GM18526 (cell line): ENCODE data around the gene ADARB1.

Experiments used
- POLR2A ChIP-seq: IDR thresholded peaks from 3 replicates; pipeline ENCODE4 v1.6.1; 2011; ENCODE audit not compliant: insufficient read length; ENCODE audit errors: extremely low read depth

Gene ADARB1

DNA sequence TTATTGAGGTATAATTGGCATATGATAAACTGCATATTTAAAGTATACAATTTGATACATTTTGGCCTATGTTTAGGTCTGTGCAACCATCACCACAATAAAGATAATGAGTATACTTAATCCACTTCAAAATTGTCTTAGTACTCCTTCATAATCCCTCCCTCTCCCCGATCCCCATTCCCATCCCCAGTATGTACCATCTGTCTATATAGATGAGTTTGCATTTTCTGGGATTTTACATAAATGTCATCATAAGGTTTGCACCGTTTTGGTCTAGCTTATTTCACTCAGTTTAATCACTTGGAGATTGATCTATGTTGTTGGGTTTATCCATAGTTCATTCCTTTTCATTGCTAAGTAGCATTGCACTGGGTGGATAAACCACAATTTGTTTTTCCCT, 139.0 kb downstream of the ADARB1 start:
- TF ChIP-seq POLR2A: no peak

DNA sequence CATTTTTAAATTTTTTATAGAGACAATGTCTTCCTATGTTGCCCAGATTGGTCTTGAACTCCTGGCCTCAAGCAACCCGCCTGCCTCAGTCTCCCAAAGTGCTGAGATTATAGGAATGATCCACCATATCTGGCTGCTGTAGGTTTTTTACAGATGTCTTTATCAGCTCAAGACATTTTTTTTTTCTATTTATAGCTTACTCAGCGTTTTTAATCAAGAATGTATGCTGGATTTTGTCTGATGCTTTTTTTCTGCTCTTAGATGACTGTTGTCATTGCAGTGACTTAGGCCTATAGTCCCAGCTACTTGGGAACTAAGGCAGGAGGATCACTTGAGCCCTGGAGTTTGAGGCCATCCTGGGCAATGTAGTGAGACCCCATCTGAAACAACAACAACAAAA, 140.8 kb downstream of the ADARB1 start:
- TF ChIP-seq POLR2A: no peak

DNA sequence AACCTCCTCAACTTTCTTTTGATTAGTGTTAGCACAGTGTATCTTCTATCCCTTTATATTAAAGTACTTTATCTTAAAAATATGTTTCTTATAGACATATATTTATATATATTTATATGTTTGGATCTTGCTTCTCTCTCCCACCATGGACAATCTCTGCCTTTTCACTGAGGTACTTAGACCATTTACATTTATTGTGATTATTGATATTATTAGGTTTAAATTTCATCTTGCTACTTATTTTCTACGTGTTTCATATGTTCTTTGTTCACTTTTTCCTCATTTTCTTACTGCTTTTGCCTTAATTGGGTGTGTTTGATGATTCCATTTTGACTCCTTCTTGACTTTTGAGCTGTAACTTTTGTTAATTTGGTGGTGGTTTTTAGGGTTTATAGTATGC, 142.6 kb downstream of the ADARB1 start:
- no peak for TF ChIP-seq POLR2A

DNA sequence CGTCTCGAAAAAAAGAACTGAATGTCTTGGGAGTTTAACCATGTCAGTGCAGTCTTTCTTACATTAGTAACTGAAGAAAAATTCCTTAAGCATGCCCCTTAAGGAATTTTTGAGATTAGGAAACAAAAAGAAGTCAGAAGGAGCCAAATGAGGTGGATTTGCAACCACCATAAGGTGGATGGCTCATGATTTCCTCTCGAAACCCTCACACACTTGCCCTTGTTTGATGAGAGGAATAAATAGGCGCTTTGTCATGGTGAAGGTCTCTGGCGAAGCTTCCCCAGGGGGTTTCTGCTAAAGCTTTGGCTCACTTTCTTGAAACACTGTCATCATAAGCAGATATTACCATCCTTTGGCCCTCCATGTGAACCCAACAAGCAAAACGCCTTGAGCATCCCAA, 145.1 kb downstream of the ADARB1 start:
- TF ChIP-seq POLR2A: no peak

DNA sequence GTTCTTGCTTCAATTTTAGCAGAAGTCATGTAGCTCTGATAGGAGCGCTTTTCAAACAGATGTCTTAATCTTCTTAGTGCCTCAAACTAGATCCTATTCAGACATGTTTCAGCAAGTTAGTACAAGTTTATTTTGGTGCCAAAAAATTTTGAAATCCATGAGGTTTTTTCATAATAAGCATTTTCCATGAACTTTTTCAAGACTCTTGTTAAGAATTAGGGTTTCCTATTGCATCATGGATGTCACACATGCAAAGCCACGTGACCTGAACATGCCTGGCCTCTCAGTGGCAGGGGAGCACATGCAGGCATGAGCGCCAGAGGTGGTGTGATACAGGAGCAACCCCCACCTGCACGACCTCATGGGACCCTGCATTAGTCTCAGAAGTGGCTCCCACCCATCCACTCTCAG, 145.7 kb downstream of the ADARB1 start:
- no peak for TF ChIP-seq POLR2A

DNA sequence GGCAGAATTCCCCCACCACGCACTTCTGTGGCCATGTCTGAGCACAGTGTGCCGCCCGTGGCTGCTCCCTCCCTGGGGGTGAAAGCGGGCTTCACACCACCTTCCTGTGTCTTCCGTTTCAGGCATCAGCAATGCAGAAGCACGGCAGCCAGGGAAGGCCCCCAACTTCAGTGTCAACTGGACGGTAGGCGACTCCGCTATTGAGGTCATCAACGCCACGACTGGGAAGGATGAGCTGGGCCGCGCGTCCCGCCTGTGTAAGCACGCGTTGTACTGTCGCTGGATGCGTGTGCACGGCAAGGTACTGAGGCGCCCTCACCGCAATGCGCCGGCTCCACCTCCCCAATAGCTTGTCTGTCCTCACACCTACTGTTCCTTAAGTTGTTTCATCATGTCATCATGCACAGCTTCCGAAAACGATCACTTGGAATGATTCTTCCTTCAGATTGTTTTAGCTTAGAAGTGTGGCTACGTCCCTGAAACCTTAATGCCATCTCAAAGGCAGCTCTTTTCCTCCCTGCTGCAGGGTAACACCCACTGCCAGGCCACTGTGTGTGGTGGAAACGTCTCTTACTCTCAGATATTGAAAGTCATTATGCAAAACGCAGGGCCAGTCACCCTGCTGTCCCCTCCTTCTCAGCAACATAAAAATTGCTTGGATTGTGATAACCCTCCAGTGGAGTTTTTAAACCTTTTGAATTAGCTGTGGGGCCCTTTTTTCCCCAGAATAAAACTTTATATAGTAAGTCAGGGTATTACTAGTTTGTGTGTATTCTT, 146.5 kb downstream of the ADARB1 start:
- TF ChIP-seq POLR2A: no peak

DNA sequence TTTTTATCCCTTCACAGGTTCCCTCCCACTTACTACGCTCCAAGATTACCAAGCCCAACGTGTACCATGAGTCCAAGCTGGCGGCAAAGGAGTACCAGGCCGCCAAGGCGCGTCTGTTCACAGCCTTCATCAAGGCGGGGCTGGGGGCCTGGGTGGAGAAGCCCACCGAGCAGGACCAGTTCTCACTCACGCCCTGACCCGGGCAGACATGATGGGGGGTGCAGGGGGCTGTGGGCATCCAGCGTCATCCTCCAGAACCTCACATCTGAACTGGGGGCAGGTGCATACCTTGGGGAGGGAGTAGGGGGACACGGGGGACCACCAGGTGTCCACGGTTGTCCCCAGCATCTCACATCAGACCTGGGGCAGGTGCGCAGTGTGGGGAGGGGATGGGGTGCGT, 147.6 kb downstream of the ADARB1 start:
- TF ChIP-seq POLR2A: no peak

DNA sequence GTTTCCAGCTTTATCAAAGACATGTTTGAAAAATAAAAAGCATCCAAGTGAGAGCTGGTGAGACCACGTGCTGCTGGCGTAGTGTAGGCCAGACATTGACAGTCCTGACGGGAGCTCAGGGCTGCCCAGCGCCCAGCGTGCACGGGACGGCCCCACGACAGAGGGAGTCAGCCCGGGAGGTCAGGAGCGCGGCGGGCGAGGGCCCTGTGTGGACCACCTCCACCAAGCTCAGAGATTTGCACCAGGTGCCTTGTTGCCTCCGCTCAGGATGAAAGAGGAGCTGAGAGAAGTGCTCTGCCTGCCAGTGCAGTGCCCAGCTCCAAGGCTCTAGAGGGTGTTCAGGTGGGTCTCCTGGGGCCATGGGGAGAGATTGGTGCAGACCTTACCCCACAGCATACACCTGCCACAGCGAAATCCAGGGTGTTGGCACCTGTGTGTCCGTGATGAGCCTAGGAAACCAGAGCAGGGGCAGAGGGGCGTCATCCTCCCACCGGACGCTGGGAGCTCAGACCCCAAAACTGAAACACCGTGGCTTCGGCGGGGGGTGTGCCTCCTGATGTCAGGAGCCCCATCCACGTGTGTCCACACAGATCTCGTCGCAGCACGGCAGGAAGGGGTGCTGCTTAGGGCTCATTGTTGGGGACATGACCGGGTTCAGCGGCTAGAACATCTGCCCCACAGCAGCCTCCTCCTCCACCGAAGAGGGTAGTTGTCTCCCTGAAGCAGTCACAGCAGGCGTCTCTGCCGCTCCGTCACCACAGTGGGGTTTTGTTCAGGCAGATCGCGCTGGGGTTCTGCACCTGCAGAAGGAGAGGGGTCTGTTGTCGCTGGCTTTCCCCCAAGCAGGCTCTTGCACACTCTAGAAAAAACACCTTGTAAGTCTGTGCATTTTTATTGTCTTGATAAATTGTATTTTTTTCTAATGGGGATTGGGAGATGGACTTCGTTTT, 149.1 kb downstream of the ADARB1 start:
- TF ChIP-seq POLR2A: no peak

DNA sequence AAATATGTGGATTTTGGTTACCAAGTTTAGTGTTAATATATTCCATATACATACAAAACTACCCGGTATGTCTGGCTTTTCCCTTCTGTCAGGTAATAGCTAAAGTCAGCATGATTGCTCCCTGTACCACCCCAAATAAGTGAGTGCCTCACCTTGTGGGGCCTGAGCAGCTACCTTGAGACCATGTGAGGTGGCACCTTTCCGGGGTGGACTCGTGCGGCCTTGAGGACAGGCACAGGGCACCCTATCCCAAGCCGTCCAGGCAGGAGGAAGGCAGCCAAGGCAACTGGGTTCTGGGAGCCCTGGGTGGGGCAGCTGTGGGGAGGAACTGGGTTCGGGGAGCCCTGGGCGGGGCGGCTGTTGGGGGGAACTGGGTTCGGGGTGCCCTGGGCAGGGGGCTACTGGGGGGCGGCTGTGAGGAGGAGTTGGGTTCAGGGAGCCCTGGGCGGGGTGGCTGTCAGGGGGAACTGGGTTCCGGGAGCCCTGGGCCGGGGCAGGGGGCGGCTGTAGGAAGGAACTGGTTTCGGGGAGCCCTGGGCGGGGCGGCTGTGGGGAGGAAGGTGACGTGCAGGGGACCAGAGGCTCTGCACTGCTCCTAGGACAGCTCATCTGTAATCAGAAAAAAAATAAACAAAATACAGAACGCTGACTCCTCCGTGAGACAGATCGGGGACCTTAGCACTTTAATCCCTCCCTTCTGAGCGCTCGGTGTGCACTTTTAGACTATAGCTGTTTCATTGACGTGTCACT, 150.0 kb downstream of the ADARB1 start:
- TF ChIP-seq POLR2A: no peak

DNA sequence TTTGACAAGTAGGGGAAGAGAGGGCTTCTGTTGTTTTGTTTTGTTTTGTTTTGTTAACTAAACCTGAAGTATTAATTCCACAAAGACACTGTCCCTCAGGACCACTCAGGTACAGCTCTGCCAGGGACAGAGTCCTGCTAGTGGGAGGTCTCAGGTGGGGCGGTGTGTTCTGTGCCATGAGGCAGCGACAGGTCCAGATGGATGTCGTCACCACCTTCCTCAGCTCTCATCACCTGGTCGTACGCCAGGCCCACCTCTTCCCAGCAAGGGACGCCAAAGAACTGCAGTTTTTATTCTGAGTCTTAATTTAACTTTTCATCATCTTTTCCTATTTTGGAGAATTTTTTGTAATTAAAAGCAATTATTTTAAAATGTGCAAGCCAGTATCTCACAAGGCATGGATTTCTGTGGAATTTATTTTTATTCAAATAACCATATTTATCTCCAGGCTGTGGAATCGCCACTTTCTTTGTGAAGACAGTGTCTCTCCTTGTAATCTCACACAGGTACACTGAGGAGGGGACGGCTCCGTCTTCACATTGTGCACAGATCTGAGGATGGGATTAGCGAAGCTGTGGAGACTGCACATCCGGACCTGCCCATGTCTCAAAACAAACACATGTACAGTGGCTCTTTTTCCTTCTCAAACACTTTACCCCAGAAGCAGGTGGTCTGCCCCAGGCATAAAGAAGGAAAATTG, 150.8 kb downstream of the ADARB1 start:
- TF ChIP-seq POLR2A: no peak

DNA sequence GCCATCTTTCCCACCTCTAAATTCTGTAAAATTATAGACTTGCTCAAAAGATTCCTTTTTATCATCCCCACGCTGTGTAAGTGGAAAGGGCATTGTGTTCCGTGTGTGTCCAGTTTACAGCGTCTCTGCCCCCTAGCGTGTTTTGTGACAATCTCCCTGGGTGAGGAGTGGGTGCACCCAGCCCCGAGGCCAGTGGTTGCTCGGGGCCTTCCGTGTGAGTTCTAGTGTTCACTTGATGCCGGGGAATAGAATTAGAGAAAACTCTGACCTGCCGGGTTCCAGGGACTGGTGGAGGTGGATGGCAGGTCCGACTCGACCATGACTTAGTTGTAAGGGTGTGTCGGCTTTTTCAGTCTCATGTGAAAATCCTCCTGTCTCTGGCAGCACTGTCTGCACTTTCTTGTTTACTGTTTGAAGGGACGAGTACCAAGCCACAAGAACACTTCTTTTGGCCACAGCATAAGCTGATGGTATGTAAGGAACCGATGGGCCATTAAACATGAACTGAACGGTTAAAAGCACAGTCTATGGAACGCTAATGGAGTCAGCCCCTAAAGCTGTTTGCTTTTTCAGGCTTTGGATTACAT, 151.5 kb downstream of the ADARB1 start:
- TF ChIP-seq POLR2A: no peak

DNA sequence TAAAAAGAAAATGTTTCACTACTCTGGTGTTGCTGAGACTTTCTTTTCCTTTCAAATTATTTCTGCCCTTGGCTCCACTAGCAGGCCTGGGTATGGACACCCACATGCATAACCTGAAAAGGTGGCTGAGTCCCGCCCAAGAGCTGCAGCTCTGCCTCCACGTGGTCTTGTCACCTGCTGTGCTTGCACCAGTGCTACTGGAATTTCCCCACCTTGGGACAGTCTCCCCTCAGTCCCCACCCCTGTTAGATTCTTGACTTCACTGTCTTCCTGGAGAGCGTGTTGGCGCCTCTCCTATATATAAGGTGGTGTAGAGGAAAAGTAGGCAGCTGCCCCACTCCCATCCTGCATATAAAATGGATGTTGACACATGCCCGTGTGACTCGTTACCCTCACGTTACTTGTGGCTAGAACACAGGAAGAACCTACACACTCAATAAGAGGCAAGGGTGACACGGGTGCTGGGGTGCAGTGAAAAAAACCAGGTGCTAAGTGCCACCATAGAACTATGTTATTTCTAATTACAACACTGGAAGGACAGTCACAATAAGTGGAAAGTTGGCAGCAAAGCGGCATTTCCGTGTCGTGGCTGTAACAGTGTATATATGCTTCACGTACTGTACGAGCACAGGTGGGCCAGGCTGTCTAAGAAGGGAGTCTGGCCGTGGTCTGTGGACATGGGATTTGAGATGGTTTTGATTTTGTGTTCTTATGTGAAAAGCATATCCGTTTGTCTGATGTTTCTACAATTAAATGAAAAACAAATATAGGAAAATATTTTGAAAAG, 152.4 kb downstream of the ADARB1 start:
- TF ChIP-seq POLR2A: no peak

DNA sequence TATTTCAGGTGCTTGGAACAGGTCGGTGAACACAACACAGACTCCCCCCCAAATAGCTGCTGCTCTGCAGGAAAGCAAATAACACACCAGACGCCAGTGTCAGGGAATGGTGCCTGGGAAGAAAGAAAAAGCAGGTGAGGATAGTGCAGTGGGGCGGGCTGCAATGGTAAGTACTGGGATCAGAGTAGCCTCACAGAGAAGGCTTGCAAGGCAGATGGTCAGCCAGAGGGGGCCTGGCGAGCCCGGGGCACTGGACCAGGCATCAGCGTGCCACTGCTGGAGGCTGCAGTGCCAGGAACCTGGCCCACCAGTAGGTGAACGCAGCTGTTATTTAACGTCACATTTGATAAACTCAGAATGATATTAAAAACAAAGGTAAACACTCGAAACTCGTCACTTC, 153.4 kb downstream of the ADARB1 start:
- no peak for TF ChIP-seq POLR2A

DNA sequence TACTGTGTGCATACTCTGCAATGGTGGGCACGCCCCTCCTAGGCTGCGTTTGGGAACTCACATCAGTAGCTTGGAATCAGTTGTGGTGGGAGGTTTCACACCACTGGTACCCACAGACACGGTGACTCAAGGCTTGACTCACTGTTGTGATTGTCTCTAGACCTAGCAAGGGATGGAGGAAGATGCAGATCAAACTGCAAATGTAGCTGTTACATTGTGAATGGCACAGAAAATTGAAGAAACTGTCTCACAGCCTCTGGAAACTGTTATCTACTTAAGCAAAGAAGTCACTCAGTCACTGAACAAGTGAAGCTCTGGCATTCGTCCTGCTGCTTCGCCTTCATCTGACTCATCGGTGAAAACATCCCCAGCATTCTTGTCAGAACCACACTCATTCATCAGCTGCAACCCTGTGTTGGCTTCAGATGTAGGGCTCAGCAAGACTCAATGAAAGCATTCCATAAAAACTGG, 153.8 kb downstream of the ADARB1 start:
- TF ChIP-seq POLR2A: no peak

DNA sequence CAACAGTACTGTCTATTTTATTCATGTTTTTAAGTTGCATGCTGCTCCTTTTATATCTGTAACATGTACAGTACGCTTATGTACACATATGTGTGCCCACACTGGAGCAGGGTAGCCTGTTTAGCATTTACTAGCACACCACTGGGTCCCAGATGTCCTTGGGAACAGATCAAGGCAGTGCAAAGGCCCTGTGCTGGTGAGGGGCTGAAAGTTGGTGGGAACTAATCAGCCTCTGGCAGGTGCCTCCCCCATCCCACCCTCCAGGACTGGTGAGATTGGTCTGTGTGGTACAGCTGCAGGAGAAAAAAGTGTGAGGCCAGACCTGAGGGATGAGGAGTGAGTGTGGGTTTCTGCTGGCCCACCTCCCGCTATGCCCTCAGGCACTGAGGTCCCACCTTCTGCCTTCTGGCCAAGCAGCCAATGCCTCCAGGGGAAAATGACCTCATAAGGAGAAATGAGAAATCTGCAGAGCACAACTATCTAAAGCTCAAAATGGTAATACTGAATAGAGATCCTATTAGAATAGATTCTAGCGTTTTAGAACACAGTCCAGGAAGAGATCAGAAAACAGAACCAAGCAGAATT, 154.4 kb downstream of the ADARB1 start:
- TF ChIP-seq POLR2A: no peak
